Adrenal gland (tissue), 12 donors: ENCODE results near the gene CNTNAP2. TPM values are rescaled to one million over a fixed set of nuclear protein-coding genes. Genes with fewer than 3 reads are reported as not detected.

Experiments used
- DNase-seq, 7 donors: peaks; one replicate each; pipeline ENCODE4 v3.0.0-alpha.2; 2019 to 2020
- H3K27ac ChIP-seq, 5 donors: fragments of 200-600 bp; sonication (generic) in 4 of 5; 1 replicate in 3 of 5; 2 replicates in 2 of 5; pipeline versions ENCODE4 v1.5.1 to v1.8.0; 2016 to 2020; ENCODE audit warnings: mild to moderate bottlenecking in 1 of 5
- H3K27me3 ChIP-seq: fragments of 200-600 bp; 2 replicates; pipeline ENCODE4 v1.8.0; 2021
- H3K36me3 ChIP-seq, 2 donors: fragments of 200-600 bp; replicated peaks in 1 of 2; 1 replicate in 1 of 2; 2 replicates in 1 of 2; pipeline versions ENCODE4 v1.5.1 to v1.8.0; 2018 to 2022
- H3K4me1 ChIP-seq, 2 donors: fragments of 200-600 bp; replicated peaks in 1 of 2; 1 replicate in 1 of 2; 2 replicates in 1 of 2; pipeline versions ENCODE4 v1.5.1 to v1.8.0; 2018 to 2021
- H3K4me3 ChIP-seq, 4 donors: fragments of 200-600 bp; sonication (generic) in 3 of 4; one replicate each; pipeline ENCODE4 v1.5.1; 2016 to 2018
- H3K9me3 ChIP-seq, 3 donors: fragments of 200-600 bp; sonication (generic) in 1 of 3; replicated peaks in 1 of 3; 1 replicate in 2 of 3; 2 replicates in 1 of 3; pipeline versions ENCODE4 v1.5.1 to v1.8.0; 2016 to 2021
- POLR2A ChIP-seq, 2 donors: fragments of 450-650 bp; IDR thresholded peaks; one replicate each; pipeline ENCODE4 v1.6.1; 2017; ENCODE audit warnings: antibody characterized with exemption in 2 of 2, mild to moderate bottlenecking in 2 of 2, moderate library complexity in 1 of 2
- WGBS, 4 donors: extraction: QIAGEN DNeasy Blood & Tissue Kit in 2 of 4; methylation state at CpG; one replicate each; pipeline versions ENCODE4 v1.1.5 to v1.1.7; 2013 to 2017; 5-methylcytosine and 5-hydroxymethylcytosine counted together
- intact Hi-C, 2 donors: fragments of 100-400 bp; cut with DNase I; formaldehyde crosslinking; loops; one replicate each; pipeline versions ENCODE4 v1.14.1 to v1.15.0; 2022 to 2023
- polyA plus RNA-seq, 3 donors: library from polyadenylated mRNA; stranded (reverse); fragments of 200-250 nt in 2 of 3; fragments of 350-450 nt in 1 of 3; fragmentation: Illumina TruSeq in 1 of 3; extraction: RNeasy Lipid Tissue Mini Kit (QIAGEN cat#74804) in 1 of 3; gene quantifications; one replicate each; pipeline ENCODE4 v1.2.3, GENCODE V29; 2013 to 2014
- total RNA-seq, 9 donors: library from RNA; depleted of rRNA in 4 of 9; stranded (reverse); fragments of >200 nt in 4 of 9; fragments of 120-200 nt in 1 of 9; fragmentation: NEBNext Ultra II Directional in 1 of 9; extraction: Animal tissue kit (Norgen Biotek cat#: 25700) in 1 of 9; gene quantifications; one replicate each; pipeline versions ENCODE4 v1.1.0 to v1.2.4, GENCODE V29; 2013 to 2023
- TF ChIP-seq, protein P1 (sequence below), 6 experiments: fragments of 450-650 bp in 4 of 6; fragments of 200-600 bp in 2 of 6; sonication (generic) in 1 of 6; IDR thresholded peaks; 1 replicate in 5 of 6; 2 replicates in 1 of 6; pipeline versions ENCODE4 v1.5.1 to v1.8.0; 2016 to 2021; ENCODE audit warnings: antibody characterized with exemption in 6 of 6, mild to moderate bottlenecking in 2 of 6, moderate library complexity in 1 of 6
- donor health status: healthy with polysubstance abuse.
- donor health status: Bipolar disorder and iron deficiency.
- donor health status: DM: yes; HTN: yes; CAD: no.
- donor health status: DM: no; HTN: no; CAD: no.
- donor health status: DM: no; HTN: no; CAD: no.
- donor health status: DM: yes; HTN: yes; CAD: no.

Gene CNTNAP2
- total and polyA plus RNA-seq, 12 donors, result 0.14 to 6.3 (median 1.8) TPM; not detected in 2

DNA sequence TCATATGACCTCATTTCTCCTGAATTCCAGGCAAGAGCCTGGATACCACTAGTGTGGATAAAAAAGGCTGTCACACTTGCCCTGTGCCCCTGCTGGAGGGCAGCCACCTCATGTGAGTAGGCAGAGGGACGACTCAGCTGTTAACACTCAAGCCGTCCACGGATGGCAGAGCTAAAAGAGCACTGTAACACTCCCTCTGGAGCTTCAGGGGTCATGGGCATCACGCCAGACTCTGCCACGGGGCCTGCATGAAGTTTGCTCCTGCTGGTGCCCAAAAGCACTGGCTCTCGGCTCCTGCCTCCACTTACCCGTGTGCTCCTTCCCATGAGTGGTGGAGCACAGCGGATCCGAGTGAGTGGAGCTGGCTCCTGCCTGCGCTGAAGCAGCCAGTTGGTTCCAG, 1554.2 kb downstream of the CNTNAP2 start:
- no peaks in the 10 kb centered on the region for H3K9me3 ChIP-seq
- H3K4me1 ChIP-seq, result no peaks in the 10 kb centered on the region
- no peaks in the 10 kb centered on the region for H3K27me3 ChIP-seq
- intact Hi-C loops, result no loop called here
- H3K4me3 ChIP-seq, result no peak overlapping the region
- no peak overlapping the region for H3K27ac ChIP-seq
- H3K36me3 ChIP-seq, result no peaks in the 10 kb centered on the region
- WGBS, 4 donors, result 72 to 94% (median 85%) methylated on average over 6 to 10 of the region's 10 CpGs
- TF ChIP-seq, protein P1, sequence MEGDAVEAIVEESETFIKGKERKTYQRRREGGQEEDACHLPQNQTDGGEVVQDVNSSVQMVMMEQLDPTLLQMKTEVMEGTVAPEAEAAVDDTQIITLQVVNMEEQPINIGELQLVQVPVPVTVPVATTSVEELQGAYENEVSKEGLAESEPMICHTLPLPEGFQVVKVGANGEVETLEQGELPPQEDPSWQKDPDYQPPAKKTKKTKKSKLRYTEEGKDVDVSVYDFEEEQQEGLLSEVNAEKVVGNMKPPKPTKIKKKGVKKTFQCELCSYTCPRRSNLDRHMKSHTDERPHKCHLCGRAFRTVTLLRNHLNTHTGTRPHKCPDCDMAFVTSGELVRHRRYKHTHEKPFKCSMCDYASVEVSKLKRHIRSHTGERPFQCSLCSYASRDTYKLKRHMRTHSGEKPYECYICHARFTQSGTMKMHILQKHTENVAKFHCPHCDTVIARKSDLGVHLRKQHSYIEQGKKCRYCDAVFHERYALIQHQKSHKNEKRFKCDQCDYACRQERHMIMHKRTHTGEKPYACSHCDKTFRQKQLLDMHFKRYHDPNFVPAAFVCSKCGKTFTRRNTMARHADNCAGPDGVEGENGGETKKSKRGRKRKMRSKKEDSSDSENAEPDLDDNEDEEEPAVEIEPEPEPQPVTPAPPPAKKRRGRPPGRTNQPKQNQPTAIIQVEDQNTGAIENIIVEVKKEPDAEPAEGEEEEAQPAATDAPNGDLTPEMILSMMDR (IDR thresholded peaks at IDR 0.05), result no peak
- TF ChIP-seq POLR2A (IDR thresholded peaks at IDR 0.05), result no peak
- no peak for DNase-seq

GRCh38 chr7:147674705-147675104, 1558.1 kb downstream of the CNTNAP2 start:
- no peak for TF ChIP-seq POLR2A (IDR thresholded peaks at IDR 0.05)
- TF ChIP-seq, protein P1 (IDR thresholded peaks at IDR 0.05), result no peak
- no peak for DNase-seq
- Histone ChIP-seq H3K4me1 (no peaks in the 10 kb centered on the region), H3K9me3 (no peaks in the 10 kb centered on the region), H3K36me3 (no peaks in the 10 kb centered on the region), H3K4me3 (no peak overlapping the region), H3K27me3 (no peaks in the 10 kb centered on the region), H3K27ac (no peak overlapping the region)
- intact Hi-C loops, result no loop called here

DNA sequence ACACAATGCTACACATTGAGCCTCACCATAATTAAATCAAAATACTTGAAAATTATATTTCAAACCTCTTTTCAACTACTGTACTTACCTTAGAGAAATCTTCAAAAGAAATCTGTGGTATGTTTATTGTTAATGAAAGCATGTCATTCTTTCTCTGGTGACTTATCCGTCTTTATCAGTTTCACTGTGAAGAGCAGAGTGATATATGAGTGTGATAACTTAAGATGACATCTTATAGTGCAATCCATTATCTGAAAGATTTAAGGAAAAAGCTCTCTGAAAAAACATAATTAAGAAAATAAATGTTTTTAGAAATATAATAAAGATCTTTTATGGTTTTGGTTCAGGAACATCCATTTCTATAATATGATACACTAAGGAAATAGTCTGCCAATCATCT, 1562.3 kb downstream of the CNTNAP2 start:
- 47 to 62% (median 52%) methylated on average over 1 of the region's 1 CpG for WGBS, 4 donors
- no peaks in the 10 kb centered on the region for H3K27me3 ChIP-seq
- TF ChIP-seq, protein P1 (IDR thresholded peaks at IDR 0.05), result no peak
- TF ChIP-seq POLR2A (IDR thresholded peaks at IDR 0.05), result no peak
- H3K9me3 ChIP-seq, result no peaks in the 10 kb centered on the region
- no peaks in the 10 kb centered on the region for H3K36me3 ChIP-seq
- H3K4me3 ChIP-seq, result no peak overlapping the region
- no peak for DNase-seq
- intact Hi-C loops, result no loop called here
- no peaks in the 10 kb centered on the region for H3K4me1 ChIP-seq
- H3K27ac ChIP-seq, result no peak overlapping the region

DNA sequence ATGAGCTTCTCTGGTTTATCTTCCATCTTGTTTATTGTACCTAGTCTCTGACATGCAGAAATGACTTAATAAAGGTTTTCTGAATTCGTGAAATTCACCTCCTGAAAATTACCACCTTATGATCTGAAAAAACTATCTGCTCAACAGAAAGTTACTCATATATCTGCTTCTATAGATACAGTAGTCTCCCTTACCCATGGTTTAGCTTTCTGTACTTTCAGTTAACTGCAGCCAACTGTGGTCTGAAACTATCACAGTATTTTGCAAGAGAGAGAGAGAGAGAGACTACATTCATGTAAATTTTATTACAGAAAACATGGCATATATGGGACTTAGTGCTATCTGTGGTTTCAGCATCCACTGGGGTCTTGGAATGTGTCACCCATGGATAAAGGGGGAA, 1564.9 kb downstream of the CNTNAP2 start:
- no peak overlapping the region for H3K4me3 ChIP-seq
- H3K36me3 ChIP-seq, result no peaks in the 10 kb centered on the region
- H3K27ac ChIP-seq, result no peak overlapping the region
- H3K27me3 ChIP-seq, result no peaks in the 10 kb centered on the region
- no peaks in the 10 kb centered on the region for H3K9me3 ChIP-seq
- 59 to 81% (median 69%) methylated on average over 1 of the region's 1 CpG for WGBS, 4 donors
- TF ChIP-seq POLR2A (IDR thresholded peaks at IDR 0.05), result no peak
- TF ChIP-seq, protein P1 (IDR thresholded peaks at IDR 0.05), result no peak
- DNase-seq, result no peak
- intact Hi-C loops, result no loop called here
- no peaks in the 10 kb centered on the region for H3K4me1 ChIP-seq
